DOHH2 (cell line): ENCODE measurements around the gene REEP6.

Source experiments
- EZH2phosphoT487 ChIP-seq: fragments of 200-600 bp; sonication (generic); IDR thresholded peaks from 2 replicates; pipeline ENCODE4 v1.6.1; 2017; ENCODE audit warnings: borderline replicate concordance, mild to moderate bottlenecking, antibody characterized with exemption, low read length, moderate library complexity, mixed read lengths
- TF ChIP-seq, protein P1 (sequence below): fragments of 200-600 bp; sonication (generic); IDR thresholded peaks from one replicate; pipeline ENCODE4 v1.5.1; 2014; ENCODE audit warnings: antibody characterized with exemption, mild to moderate bottlenecking, low read depth, low read length; ENCODE audit not compliant: poor library complexity, severe bottlenecking

DNA sequence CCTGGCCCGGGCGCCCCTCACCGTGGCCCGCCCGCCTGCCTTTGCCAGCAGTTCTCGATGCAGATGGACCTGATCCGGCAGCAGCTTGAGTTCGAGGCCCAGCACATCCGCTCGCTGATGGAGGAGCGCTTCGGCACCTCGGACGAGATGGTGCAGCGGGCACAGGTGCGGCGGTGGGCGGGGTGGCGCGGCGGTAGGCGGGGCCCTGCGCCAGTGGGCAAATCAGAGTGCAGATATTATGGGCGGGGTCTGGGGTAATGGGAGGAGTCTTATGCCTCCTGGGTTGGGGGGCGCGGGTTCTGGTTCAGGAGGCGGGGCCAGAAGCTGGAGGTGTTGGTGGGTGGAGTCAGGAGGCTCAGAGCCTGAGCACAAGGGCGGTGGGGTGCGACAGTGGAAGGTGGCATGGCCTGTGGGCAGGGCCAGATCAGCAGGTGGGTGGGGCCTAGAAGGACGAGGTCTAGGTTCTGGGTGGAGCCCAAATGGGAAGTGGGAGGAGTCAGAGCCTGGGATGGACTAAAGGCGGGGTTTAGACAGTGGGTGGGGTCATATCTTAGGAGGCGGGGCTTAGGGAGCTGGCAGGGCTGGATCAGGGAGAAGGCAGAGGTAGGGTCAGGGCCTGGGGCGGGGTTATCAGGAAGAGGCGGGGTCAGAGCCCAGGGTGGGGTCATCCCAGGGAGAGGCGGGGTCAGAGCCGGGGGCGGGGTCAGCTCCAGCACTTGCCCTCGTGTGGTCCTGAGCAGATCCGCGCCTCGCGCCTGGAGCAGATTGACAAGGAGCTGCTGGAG is 35.5 kb upstream of the REEP6 start:
- TF ChIP-seq, protein P1, sequence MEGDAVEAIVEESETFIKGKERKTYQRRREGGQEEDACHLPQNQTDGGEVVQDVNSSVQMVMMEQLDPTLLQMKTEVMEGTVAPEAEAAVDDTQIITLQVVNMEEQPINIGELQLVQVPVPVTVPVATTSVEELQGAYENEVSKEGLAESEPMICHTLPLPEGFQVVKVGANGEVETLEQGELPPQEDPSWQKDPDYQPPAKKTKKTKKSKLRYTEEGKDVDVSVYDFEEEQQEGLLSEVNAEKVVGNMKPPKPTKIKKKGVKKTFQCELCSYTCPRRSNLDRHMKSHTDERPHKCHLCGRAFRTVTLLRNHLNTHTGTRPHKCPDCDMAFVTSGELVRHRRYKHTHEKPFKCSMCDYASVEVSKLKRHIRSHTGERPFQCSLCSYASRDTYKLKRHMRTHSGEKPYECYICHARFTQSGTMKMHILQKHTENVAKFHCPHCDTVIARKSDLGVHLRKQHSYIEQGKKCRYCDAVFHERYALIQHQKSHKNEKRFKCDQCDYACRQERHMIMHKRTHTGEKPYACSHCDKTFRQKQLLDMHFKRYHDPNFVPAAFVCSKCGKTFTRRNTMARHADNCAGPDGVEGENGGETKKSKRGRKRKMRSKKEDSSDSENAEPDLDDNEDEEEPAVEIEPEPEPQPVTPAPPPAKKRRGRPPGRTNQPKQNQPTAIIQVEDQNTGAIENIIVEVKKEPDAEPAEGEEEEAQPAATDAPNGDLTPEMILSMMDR, result no peak
- TF ChIP-seq EZH2phosphoT487, result no peak
